Astrocyte (in vitro differentiated cells and primary cell): ENCODE data around the gene ALPP. TPM values are rescaled to one million over a fixed set of nuclear protein-coding genes. Genes with fewer than 3 reads are reported as not detected.

Experiments used
- DNase-seq: peaks from one replicate; pipeline ENCODE4 v3.0.0-alpha.2; 2010; ENCODE audit warnings: low read depth
- FAIRE-seq: peaks from 2 replicates; lab custom pipeline; 2011; peaks lifted over from hg19 to GRCh38; lab: Jason Lieb, UNC
- H2AFZ ChIP-seq: 2 replicates; pipeline ENCODE4 v1.6.0; 2012; ENCODE audit warnings: low read depth, low read length, inconsistent platforms
- H3K27ac ChIP-seq: 2 replicates; pipeline ENCODE4 v1.5.1; 2011; ENCODE audit warnings: low read depth, low read length, inconsistent platforms
- H3K27me3 ChIP-seq: 2 replicates; pipeline ENCODE4 v1.6.0; 2011; ENCODE audit warnings: low read length, inconsistent platforms; ENCODE audit not compliant: insufficient read depth
- H3K36me3 ChIP-seq: 2 replicates; pipeline ENCODE4 v1.5.1; 2011; ENCODE audit warnings: low read length, inconsistent platforms; ENCODE audit not compliant: insufficient read depth
- H3K4me1 ChIP-seq: 2 replicates; pipeline ENCODE4 v1.5.1; 2011; ENCODE audit warnings: low read length, inconsistent platforms; ENCODE audit not compliant: insufficient read depth
- H3K4me2 ChIP-seq: 2 replicates; pipeline ENCODE4 v1.6.0; 2012; ENCODE audit warnings: low read length, inconsistent platforms
- H3K4me3 ChIP-seq: 2 replicates; pipeline ENCODE4 v1.5.1; 2011; ENCODE audit warnings: low read depth, mild to moderate bottlenecking, low read length, inconsistent platforms; ENCODE audit not compliant: insufficient read depth
- H3K79me2 ChIP-seq: 2 replicates; pipeline ENCODE4 v1.6.0; 2012; ENCODE audit warnings: mild to moderate bottlenecking, low read length, inconsistent platforms; ENCODE audit not compliant: insufficient read depth
- H3K9ac ChIP-seq: 2 replicates; pipeline ENCODE4 v1.6.0; 2012; ENCODE audit warnings: mild to moderate bottlenecking, low read length, inconsistent platforms
- H3K9me3 ChIP-seq: 2 replicates; pipeline ENCODE4 v1.5.1; 2012; ENCODE audit warnings: low read depth, mild to moderate bottlenecking, low read length, inconsistent platforms; ENCODE audit not compliant: insufficient read depth
- H4K20me1 ChIP-seq: 2 replicates; pipeline ENCODE4 v1.6.0; 2012; ENCODE audit warnings: low read length, inconsistent platforms; ENCODE audit not compliant: insufficient read depth
- H3K27ac Mint-ChIP-seq: one replicate; pipeline ENCODE4 v1.8.0; 2021; ENCODE audit warnings: mild to moderate bottlenecking, mixed read lengths; ENCODE audit not compliant: unreplicated experiment
- H3K27me3 Mint-ChIP-seq: one replicate; pipeline ENCODE4 v1.8.0; 2021; ENCODE audit warnings: low read depth, mixed read lengths; ENCODE audit not compliant: unreplicated experiment
- H3K36me3 Mint-ChIP-seq: one replicate; pipeline ENCODE4 v1.8.0; 2021; ENCODE audit warnings: low read depth, mixed read lengths; ENCODE audit not compliant: unreplicated experiment
- H3K4me1 Mint-ChIP-seq: one replicate; pipeline ENCODE4 v1.8.0; 2021; ENCODE audit warnings: low read depth, mixed read lengths; ENCODE audit not compliant: unreplicated experiment
- H3K4me3 Mint-ChIP-seq: one replicate; pipeline ENCODE4 v1.8.0; 2021; ENCODE audit warnings: mild to moderate bottlenecking, moderate library complexity, mixed read lengths; ENCODE audit not compliant: unreplicated experiment
- H3K9me3 Mint-ChIP-seq: one replicate; pipeline ENCODE4 v1.8.0; 2021; ENCODE audit warnings: mild to moderate bottlenecking, mixed read lengths; ENCODE audit not compliant: unreplicated experiment
- EZH2 ChIP-seq: IDR thresholded peaks from 2 replicates; pipeline ENCODE4 v1.6.1; 2012; ENCODE audit warnings: mild to moderate bottlenecking, low read length, inconsistent platforms; ENCODE audit not compliant: insufficient read depth
- total RNA-seq: library from RNA; stranded (reverse); gene quantifications from 2 replicates; pipeline ENCODE4 v1.2.1, GENCODE V29; 2021
- TF ChIP-seq, protein P1 (sequence below): IDR thresholded peaks from 2 replicates; pipeline ENCODE4 v1.5.1; 2011; ENCODE audit warnings: low read depth, mild to moderate bottlenecking, inconsistent platforms, low read length, moderate library complexity; ENCODE audit not compliant: insufficient read depth

ALPP gene
- total RNA-seq, 1 donor from 2014 or later = 0.32 TPM

DNA sequence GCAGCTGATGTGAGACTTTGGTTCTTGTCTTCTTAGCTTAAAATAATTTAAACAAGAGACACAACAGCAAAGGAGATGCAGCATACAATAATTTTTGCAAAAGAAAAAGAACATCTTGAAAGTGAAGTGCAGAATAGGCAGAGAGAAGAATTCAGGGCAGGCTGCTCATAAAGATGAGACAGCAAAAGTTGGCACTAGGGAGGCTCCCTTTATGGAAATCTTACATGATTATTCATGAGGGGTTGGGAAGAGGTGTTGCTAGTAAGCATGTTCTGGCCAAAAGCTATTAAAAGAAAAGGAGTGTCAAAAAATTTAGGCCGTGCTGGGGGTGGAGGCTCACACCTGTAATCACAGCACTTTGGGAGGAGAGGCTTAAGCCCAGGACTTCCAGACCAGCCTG lies 4.2 kb upstream of the ALPP start:
- Mint-ChIP-seq H3K4me3 (no peak overlapping the region), H3K9me3 (no peaks in the 10 kb centered on the region)
- no peak overlapping the region for H3K4me2 ChIP-seq

DNA sequence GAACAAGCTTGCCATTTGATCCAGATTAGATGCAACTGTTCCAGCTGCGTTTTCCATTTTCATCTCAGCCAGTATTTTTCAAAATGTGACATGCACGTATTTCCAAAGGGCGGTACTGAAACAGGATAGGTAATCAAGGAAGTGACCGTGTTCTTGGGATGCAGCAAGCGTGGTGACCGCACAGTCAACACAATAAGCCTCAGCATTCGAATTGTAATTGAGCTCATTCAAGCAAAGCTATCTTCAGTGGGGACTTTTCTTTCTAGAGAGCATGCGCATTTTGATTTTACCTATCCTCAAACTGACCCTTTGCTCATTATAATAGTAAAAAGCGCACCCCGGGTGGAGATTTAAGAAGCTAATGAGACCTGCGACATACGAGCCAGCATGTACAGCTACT lies 3.4 kb upstream of the ALPP start:
- Histone ChIP-seq H4K20me1 (no peaks in the 10 kb centered on the region), H3K27me3 (peaks cover 10% of the 10 kb centered on the region), H3K4me3 (no peak overlapping the region), H2AFZ (no peak overlapping the region), H3K79me2 (no peaks in the 10 kb centered on the region), H3K9me3 (no peaks in the 10 kb centered on the region), H3K36me3 (no peaks in the 10 kb centered on the region), H3K27ac (no peak overlapping the region), H3K4me2 (no peak overlapping the region), H3K4me1 (no peaks in the 10 kb centered on the region), H3K9ac (no peak overlapping the region)
- Mint-ChIP-seq H3K4me3 (no peak overlapping the region), H3K27me3 (peaks cover 20% of the 10 kb centered on the region), H3K9me3 (no peaks in the 10 kb centered on the region), H3K36me3 (no peaks in the 10 kb centered on the region), H3K4me1 (no peaks in the 10 kb centered on the region), H3K27ac (no peak overlapping the region)
- FAIRE-seq = no peak
- no peak for DNase-seq
- TF ChIP-seq, protein P1, sequence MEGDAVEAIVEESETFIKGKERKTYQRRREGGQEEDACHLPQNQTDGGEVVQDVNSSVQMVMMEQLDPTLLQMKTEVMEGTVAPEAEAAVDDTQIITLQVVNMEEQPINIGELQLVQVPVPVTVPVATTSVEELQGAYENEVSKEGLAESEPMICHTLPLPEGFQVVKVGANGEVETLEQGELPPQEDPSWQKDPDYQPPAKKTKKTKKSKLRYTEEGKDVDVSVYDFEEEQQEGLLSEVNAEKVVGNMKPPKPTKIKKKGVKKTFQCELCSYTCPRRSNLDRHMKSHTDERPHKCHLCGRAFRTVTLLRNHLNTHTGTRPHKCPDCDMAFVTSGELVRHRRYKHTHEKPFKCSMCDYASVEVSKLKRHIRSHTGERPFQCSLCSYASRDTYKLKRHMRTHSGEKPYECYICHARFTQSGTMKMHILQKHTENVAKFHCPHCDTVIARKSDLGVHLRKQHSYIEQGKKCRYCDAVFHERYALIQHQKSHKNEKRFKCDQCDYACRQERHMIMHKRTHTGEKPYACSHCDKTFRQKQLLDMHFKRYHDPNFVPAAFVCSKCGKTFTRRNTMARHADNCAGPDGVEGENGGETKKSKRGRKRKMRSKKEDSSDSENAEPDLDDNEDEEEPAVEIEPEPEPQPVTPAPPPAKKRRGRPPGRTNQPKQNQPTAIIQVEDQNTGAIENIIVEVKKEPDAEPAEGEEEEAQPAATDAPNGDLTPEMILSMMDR = no peak
- TF ChIP-seq EZH2 = no peak

More for the DNA sequence above, 4.2 kb upstream of the ALPP start:
- Histone ChIP-seq H3K4me3 (no peak overlapping the region), H3K9ac (no peak overlapping the region), H3K27me3 (peaks cover 12% of the 10 kb centered on the region), H3K9me3 (no peaks in the 10 kb centered on the region), H4K20me1 (no peaks in the 10 kb centered on the region), H3K4me1 (no peaks in the 10 kb centered on the region), H3K79me2 (no peaks in the 10 kb centered on the region), H3K36me3 (no peaks in the 10 kb centered on the region), H3K27ac (no peak overlapping the region), H2AFZ (no peak overlapping the region)
- DNase-seq (no peak), FAIRE-seq (no peak)
- H3K27ac Mint-ChIP-seq = no peak overlapping the region
- H3K27me3 Mint-ChIP-seq = peaks cover 20% of the 10 kb centered on the region
- TF ChIP-seq, protein P1 = no peak
- no peaks in the 10 kb centered on the region for H3K36me3 Mint-ChIP-seq
- no peaks in the 10 kb centered on the region for H3K4me1 Mint-ChIP-seq

DNA sequence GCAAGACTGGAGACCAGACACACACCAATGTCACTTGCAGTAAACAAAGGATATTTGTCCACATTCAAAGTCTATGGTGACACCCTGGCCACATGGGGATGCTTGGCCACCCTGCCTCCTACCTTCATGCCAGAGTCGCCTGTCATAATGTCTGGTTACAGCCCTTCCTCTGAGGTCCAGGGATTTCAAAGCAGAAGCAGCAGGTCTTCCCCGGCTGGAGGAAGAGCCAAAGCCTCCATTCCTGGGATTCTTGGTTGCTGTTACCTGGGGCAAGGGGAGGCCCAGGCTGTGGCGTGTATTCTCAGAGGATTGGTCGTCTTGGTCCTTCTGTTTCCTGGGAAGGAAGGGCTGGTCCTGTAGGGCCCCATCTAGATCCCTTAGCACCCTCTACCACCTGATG lies 2.3 kb upstream of the ALPP start:
- no peaks in the 10 kb centered on the region for H3K4me1 Mint-ChIP-seq
- no peak overlapping the region for H3K4me3 Mint-ChIP-seq
- H3K4me2 ChIP-seq = no peak overlapping the region
- H3K27me3 Mint-ChIP-seq = peaks cover 19% of the 10 kb centered on the region
- H3K27ac Mint-ChIP-seq = no peak overlapping the region
- no peaks in the 10 kb centered on the region for H3K4me1 ChIP-seq
- no peaks in the 10 kb centered on the region for H3K36me3 ChIP-seq
- no peak overlapping the region for H3K4me3 ChIP-seq
- no peaks in the 10 kb centered on the region for H3K36me3 Mint-ChIP-seq
- H3K9ac ChIP-seq = no peak overlapping the region
- FAIRE-seq (no peak), DNase-seq (no peak)
- H3K27me3 ChIP-seq = peaks cover 10% of the 10 kb centered on the region
- H3K27ac ChIP-seq = no peak overlapping the region
- no peaks in the 10 kb centered on the region for H3K9me3 Mint-ChIP-seq
- H3K9me3 ChIP-seq = no peaks in the 10 kb centered on the region
- no peak overlapping the region for H2AFZ ChIP-seq
- no peak for TF ChIP-seq EZH2
- TF ChIP-seq, protein P1 = no peak
- no peaks in the 10 kb centered on the region for H4K20me1 ChIP-seq
- H3K79me2 ChIP-seq = no peaks in the 10 kb centered on the region
